HCT116 (cell line): ENCODE data around the gene COPS8.

Experiments used
- EZH2 ChIP-seq: fragments of 200-600 bp; sonication (generic); IDR thresholded peaks from 2 replicates; pipeline ENCODE4 v1.6.1; 2017; ENCODE audit warnings: antibody characterized with exemption, mixed run types
- EZH2phosphoT487 ChIP-seq: fragments of 200-600 bp; IDR thresholded peaks from 2 replicates; pipeline ENCODE4 v1.6.1; 2018; ENCODE audit warnings: antibody characterized with exemption, borderline replicate concordance
- POLR2A ChIP-seq: IDR thresholded peaks from 2 replicates; pipeline ENCODE4 v1.7.0; 2011; ENCODE audit warnings: borderline replicate concordance; ENCODE audit not compliant: insufficient read depth, insufficient read length; ENCODE audit errors: extremely low read depth
- POLR2AphosphoS5 ChIP-seq: IDR thresholded peaks from 2 replicates; pipeline ENCODE4 v1.6.1; 2011; ENCODE audit warnings: mild to moderate bottlenecking, low read depth, low read length, moderate library complexity
- RAD21 ChIP-seq: IDR thresholded peaks from 2 replicates; pipeline ENCODE4 v1.6.1; 2012; ENCODE audit warnings: low read depth, mild to moderate bottlenecking
- SRF ChIP-seq: IDR thresholded peaks from 2 replicates; pipeline ENCODE4 v1.6.1; 2012; ENCODE audit warnings: low read depth
- TCF7L2 ChIP-seq: IDR thresholded peaks from 2 replicates; pipeline ENCODE4 v1.7.0; 2011; ENCODE audit warnings: borderline replicate concordance, inconsistent platforms; ENCODE audit not compliant: insufficient read depth, insufficient read length; ENCODE audit errors: extremely low read depth
- ZNF274 ChIP-seq: fragments of 200-500 bp; sonication (Bioruptor generic); IDR thresholded peaks from 2 replicates; pipeline ENCODE4 v1.6.1; 2014; ENCODE audit warnings: mild to moderate bottlenecking, low read depth, low read length, inconsistent platforms
- TF ChIP-seq, protein P1 (sequence below): IDR thresholded peaks from 2 replicates; pipeline ENCODE4 v1.6.1; 2012; ENCODE audit warnings: low read depth
- TF ChIP-seq, protein P2 (sequence below), 3 experiments: fragments of 200-600 bp in 1 of 3; sonication (generic) in 1 of 3; IDR thresholded peaks in 2 of 3; conservative IDR thresholded peaks in 1 of 3; 2 replicates each; pipeline ENCODE4 v1.5.1; 2012 to 2017; ENCODE audit warnings: low read depth in 2 of 3, low read length in 2 of 3, antibody characterized with exemption in 1 of 3, borderline replicate concordance in 1 of 3, control low read depth in 1 of 3, mild to moderate bottlenecking in 1 of 3, mixed read lengths in 1 of 3, mixed run types in 1 of 3, moderate library complexity in 1 of 3; ENCODE audit not compliant: insufficient read depth in 1 of 3
- TF ChIP-seq, protein P3 (sequence below): IDR thresholded peaks from 2 replicates; pipeline ENCODE4 v1.6.1; 2012

DNA sequence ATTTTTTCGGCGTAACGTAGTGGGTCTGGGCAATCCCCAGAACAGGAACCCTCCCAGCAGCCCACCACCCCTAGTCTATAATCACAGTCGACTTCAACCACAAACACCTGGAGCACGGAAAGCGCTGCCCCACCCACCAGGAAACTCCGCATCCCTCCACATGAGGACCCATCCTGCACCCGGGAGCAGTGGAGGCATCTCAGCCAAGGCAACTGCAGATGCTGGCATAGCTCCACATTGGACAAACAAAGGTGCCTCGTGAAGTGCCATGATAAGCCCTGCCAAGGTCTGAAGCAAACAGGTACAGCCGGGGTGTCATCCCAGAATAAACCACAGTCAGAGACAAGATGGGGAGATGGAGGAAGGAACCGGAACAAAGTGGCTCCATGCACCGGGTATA lies 24.3 kb upstream of the COPS8 start:
- TF ChIP-seq, protein P1, sequence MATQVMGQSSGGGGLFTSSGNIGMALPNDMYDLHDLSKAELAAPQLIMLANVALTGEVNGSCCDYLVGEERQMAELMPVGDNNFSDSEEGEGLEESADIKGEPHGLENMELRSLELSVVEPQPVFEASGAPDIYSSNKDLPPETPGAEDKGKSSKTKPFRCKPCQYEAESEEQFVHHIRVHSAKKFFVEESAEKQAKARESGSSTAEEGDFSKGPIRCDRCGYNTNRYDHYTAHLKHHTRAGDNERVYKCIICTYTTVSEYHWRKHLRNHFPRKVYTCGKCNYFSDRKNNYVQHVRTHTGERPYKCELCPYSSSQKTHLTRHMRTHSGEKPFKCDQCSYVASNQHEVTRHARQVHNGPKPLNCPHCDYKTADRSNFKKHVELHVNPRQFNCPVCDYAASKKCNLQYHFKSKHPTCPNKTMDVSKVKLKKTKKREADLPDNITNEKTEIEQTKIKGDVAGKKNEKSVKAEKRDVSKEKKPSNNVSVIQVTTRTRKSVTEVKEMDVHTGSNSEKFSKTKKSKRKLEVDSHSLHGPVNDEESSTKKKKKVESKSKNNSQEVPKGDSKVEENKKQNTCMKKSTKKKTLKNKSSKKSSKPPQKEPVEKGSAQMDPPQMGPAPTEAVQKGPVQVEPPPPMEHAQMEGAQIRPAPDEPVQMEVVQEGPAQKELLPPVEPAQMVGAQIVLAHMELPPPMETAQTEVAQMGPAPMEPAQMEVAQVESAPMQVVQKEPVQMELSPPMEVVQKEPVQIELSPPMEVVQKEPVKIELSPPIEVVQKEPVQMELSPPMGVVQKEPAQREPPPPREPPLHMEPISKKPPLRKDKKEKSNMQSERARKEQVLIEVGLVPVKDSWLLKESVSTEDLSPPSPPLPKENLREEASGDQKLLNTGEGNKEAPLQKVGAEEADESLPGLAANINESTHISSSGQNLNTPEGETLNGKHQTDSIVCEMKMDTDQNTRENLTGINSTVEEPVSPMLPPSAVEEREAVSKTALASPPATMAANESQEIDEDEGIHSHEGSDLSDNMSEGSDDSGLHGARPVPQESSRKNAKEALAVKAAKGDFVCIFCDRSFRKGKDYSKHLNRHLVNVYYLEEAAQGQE = no peak
- no peak for TF ChIP-seq POLR2A
- TF ChIP-seq, protein P2, sequence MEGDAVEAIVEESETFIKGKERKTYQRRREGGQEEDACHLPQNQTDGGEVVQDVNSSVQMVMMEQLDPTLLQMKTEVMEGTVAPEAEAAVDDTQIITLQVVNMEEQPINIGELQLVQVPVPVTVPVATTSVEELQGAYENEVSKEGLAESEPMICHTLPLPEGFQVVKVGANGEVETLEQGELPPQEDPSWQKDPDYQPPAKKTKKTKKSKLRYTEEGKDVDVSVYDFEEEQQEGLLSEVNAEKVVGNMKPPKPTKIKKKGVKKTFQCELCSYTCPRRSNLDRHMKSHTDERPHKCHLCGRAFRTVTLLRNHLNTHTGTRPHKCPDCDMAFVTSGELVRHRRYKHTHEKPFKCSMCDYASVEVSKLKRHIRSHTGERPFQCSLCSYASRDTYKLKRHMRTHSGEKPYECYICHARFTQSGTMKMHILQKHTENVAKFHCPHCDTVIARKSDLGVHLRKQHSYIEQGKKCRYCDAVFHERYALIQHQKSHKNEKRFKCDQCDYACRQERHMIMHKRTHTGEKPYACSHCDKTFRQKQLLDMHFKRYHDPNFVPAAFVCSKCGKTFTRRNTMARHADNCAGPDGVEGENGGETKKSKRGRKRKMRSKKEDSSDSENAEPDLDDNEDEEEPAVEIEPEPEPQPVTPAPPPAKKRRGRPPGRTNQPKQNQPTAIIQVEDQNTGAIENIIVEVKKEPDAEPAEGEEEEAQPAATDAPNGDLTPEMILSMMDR (IDR thresholded peaks at IDR 0.05 in 2 of 3, conservative IDR thresholded peaks at IDR 0.05 in 1 of 3; ENCODE audit: borderline replicate concordance in 1 of 3, insufficient read depth in 1 of 3, low read depth in 2 of 3, low read length in 2 of 3) = no peak
- no peak for TF ChIP-seq EZH2phosphoT487
- no peak for TF ChIP-seq EZH2
- no peak for TF ChIP-seq ZNF274
- TF ChIP-seq, protein P3, sequence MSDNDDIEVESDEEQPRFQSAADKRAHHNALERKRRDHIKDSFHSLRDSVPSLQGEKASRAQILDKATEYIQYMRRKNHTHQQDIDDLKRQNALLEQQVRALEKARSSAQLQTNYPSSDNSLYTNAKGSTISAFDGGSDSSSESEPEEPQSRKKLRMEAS = no peak
- TF ChIP-seq RAD21 = no peak
- no peak for TF ChIP-seq POLR2AphosphoS5
- no peak for TF ChIP-seq TCF7L2
- TF ChIP-seq SRF = no peak
